ENCODE results near the gene APBA1. TPM values are rescaled to one million over a fixed set of nuclear protein-coding genes. Genes with fewer than 3 reads are reported as not detected.

The APBA1 gene
- total and polyA plus RNA-seq, 10 donors = 0.41 to 28.2 (median 13.8) TPM

- H3K4me3 ChIP-seq = no peak overlapping the region
Observed at GRCh38 chr9:69577123-69577522, 95.0 kb downstream of the APBA1 start.

GRCh38 chr9:69574057-69574456 is 98.1 kb downstream of the APBA1 start:
- Histone ChIP-seq H3K9me3 (no peaks in the 10 kb centered on the region), H3K4me1 (no peaks in the 10 kb centered on the region), H3K27me3 (replicated peaks in 1 of 7) (no peaks in the 10 kb centered on the region), H3K27ac (no peak overlapping the region), H3K4me3 (no peak overlapping the region), H3K36me3 (no peaks in the 10 kb centered on the region)
- 81 to 89% (median 87%) methylated on average over 4 of the region's 4 CpGs for WGBS, 5 donors
- no peak for DNase-seq
- no peak for TF ChIP-seq CTCF (IDR thresholded peaks at IDR 0.05 in 8 of 11, conservative IDR thresholded peaks at IDR 0.05 in 3 of 11)
- no peak for TF ChIP-seq POLR2A (IDR thresholded peaks at IDR 0.05)
- TF ChIP-seq POLR2AphosphoS5 (IDR thresholded peaks at IDR 0.05) = no peak
- intact Hi-C loops (cut with DNase I; ENCODE audit: low total_unique reads) = no loop called here

More at GRCh38 chr9:69577123-69577522, 95.0 kb downstream of the APBA1 start:
- Histone ChIP-seq H3K4me1 (peaks cover 0 to 5% (median 0%) of the 10 kb centered on the region in 6 donors), H3K27me3 (replicated peaks in 1 of 7) (no peaks in the 10 kb centered on the region), H3K36me3 (no peaks in the 10 kb centered on the region), H3K27ac (no peak overlapping the region), H3K9me3 (no peaks in the 10 kb centered on the region)
- intact Hi-C loops (cut with DNase I; ENCODE audit: low total_unique reads) = no loop called here
- TF ChIP-seq CTCF (IDR thresholded peaks at IDR 0.05 in 8 of 11, conservative IDR thresholded peaks at IDR 0.05 in 3 of 11) = no peak
- no peak for DNase-seq
- WGBS, 5 donors = 84 to 97% (median 86%) methylated on average over 1 of the region's 1 CpG

- Histone ChIP-seq H3K27ac (no peak overlapping the region), H3K4me3 (no peak overlapping the region), H3K36me3 (no peaks in the 10 kb centered on the region), H3K27me3 (replicated peaks in 1 of 7) (no peaks in the 10 kb centered on the region), H3K4me1 (no peaks in the 10 kb centered on the region), H3K9me3 (no peaks in the 10 kb centered on the region)
- intact Hi-C loops (cut with DNase I; ENCODE audit: low total_unique reads) = no loop called here
- no peak for DNase-seq
- 65 to 82% (median 74%) methylated on average over 4 of the region's 4 CpGs for WGBS, 5 donors
- TF ChIP-seq CTCF (IDR thresholded peaks at IDR 0.05 in 8 of 11, conservative IDR thresholded peaks at IDR 0.05 in 3 of 11) = no peak
- no peak for TF ChIP-seq POLR2A (IDR thresholded peaks at IDR 0.05)
- no peak for TF ChIP-seq POLR2AphosphoS5 (IDR thresholded peaks at IDR 0.05)
Observed at GRCh38 chr9:69573651-69574050, 98.5 kb downstream of the APBA1 start.

- Histone ChIP-seq H3K27me3 (replicated peaks in 1 of 7) (no peaks in the 10 kb centered on the region), H3K4me1 (no peaks in the 10 kb centered on the region), H3K36me3 (no peaks in the 10 kb centered on the region), H3K27ac (no peak overlapping the region), H3K4me3 (no peak overlapping the region), H3K9me3 (no peaks in the 10 kb centered on the region)
- TF ChIP-seq POLR2A (IDR thresholded peaks at IDR 0.05) = no peak
- no peak for TF ChIP-seq POLR2AphosphoS5 (IDR thresholded peaks at IDR 0.05)
- no peak for TF ChIP-seq CTCF (IDR thresholded peaks at IDR 0.05 in 8 of 11, conservative IDR thresholded peaks at IDR 0.05 in 3 of 11)
- intact Hi-C loops (cut with DNase I; ENCODE audit: low total_unique reads) = no loop called here
- no peak for DNase-seq
Observed at GRCh38 chr9:69572611-69573010, 99.6 kb downstream of the APBA1 start.

Data from spleen (tissue), 11 donors.